ENCODE results near the gene CNTNAP5. TPM values are rescaled to one million over a fixed set of nuclear protein-coding genes. Genes with fewer than 3 reads are reported as not detected.

The CNTNAP5 gene
- total and polyA plus RNA-seq, 4 donors: not detected

DNA sequence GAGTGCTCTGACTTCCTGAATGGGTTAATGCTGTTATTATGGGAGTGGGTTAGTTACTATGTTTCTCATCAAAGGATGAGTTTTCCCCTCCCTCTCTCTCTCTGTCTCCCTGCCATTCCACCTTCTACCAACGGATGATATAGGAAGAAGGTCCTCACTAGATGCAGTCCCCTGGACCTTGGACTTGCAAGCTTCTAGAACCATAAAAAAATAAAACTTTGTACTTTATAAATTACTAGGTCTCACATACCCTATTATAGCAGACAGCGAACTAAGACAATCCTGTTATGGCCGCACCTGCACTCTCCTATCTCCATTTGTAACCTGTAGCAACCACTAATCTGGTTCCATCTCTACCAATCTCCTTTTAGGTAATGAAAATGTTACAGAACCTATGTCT, 564.9 kb downstream of the CNTNAP5 start:
- DNase-seq (ENCODE audit: low spot score): no peak
- Histone ChIP-seq H3K27me3 (ENCODE audit: control insufficient read depth in 4 of 4, insufficient read depth in 4 of 4, low read length in 3 of 4) (no peaks in the 10 kb centered on the region), H3K4me3 (ENCODE audit: low read depth in 1 of 3, low read length in 3 of 3) (no peak overlapping the region), H3K9ac (ENCODE audit: low read depth in 1 of 2, low read length in 2 of 2) (no peak overlapping the region), H3K36me3 (ENCODE audit: control insufficient read depth in 4 of 4, insufficient read depth in 3 of 4, low read depth in 1 of 4, low read length in 3 of 4) (no peaks in the 10 kb centered on the region), H3K27ac (ENCODE audit: low read depth in 1 of 2, low read length in 2 of 2) (no peak overlapping the region), H3K9me3 (ENCODE audit: control insufficient read depth in 4 of 4, low read length in 3 of 4) (no peaks in the 10 kb centered on the region), H3K4me1 (ENCODE audit: control insufficient read depth in 4 of 4, insufficient read depth in 4 of 4, low read length in 3 of 4) (no peaks in the 10 kb centered on the region)
- WGBS: 85% methylated on average over 3 of the region's 3 CpGs
- TF ChIP-seq HNF4A (conservative IDR thresholded peaks at IDR 0.05): no peak
- no peak for TF ChIP-seq MAX (IDR thresholded peaks at IDR 0.05)
- TF ChIP-seq, protein P1, sequence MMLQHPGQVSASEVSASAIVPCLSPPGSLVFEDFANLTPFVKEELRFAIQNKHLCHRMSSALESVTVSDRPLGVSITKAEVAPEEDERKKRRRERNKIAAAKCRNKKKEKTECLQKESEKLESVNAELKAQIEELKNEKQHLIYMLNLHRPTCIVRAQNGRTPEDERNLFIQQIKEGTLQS (IDR thresholded peaks at IDR 0.05): no peak
- no peak for TF ChIP-seq HNF4G (IDR thresholded peaks at IDR 0.05)
- no peak for TF ChIP-seq NR2F2 (IDR thresholded peaks at IDR 0.05)
- no peak for TF ChIP-seq FOXA1 (IDR thresholded peaks at IDR 0.05)
- no peak for TF ChIP-seq FOXA2 (IDR thresholded peaks at IDR 0.05)
- TF ChIP-seq EGR1 (IDR thresholded peaks at IDR 0.05; ENCODE audit: low read depth in 2 of 2): no peak
- no peak for TF ChIP-seq JUND (IDR thresholded peaks at IDR 0.05)
- TF ChIP-seq, protein P2, sequence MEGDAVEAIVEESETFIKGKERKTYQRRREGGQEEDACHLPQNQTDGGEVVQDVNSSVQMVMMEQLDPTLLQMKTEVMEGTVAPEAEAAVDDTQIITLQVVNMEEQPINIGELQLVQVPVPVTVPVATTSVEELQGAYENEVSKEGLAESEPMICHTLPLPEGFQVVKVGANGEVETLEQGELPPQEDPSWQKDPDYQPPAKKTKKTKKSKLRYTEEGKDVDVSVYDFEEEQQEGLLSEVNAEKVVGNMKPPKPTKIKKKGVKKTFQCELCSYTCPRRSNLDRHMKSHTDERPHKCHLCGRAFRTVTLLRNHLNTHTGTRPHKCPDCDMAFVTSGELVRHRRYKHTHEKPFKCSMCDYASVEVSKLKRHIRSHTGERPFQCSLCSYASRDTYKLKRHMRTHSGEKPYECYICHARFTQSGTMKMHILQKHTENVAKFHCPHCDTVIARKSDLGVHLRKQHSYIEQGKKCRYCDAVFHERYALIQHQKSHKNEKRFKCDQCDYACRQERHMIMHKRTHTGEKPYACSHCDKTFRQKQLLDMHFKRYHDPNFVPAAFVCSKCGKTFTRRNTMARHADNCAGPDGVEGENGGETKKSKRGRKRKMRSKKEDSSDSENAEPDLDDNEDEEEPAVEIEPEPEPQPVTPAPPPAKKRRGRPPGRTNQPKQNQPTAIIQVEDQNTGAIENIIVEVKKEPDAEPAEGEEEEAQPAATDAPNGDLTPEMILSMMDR (IDR thresholded peaks at IDR 0.05; ENCODE audit: low read depth, low read length, missing input control): no peak
- TF ChIP-seq YY1 (IDR thresholded peaks at IDR 0.05): no peak
- TF ChIP-seq SP1 (IDR thresholded peaks at IDR 0.05): no peak
- no peak for TF ChIP-seq RAD21 (IDR thresholded peaks at IDR 0.05)

DNA sequence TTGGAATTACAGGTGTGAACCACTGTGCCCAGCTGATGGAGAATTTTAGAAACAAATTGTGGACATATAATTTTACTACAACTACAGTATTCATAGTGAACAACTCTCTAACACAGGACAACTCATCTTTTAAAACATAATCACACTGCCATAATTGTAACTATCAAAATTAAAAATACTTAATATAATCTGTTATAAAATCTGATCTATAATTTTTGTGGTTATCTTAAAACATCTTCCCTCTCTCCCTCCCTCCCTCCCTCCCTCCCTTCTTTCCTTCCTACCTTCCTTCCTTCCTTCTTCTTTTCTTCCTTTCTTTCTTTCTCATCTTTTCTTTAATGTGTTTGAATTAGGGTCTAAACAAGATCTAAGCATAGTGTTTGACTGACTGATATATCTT, 577.7 kb downstream of the CNTNAP5 start:
- no peaks in the 10 kb centered on the region for H3K4me1 ChIP-seq (ENCODE audit: control insufficient read depth in 4 of 4, insufficient read depth in 4 of 4, low read length in 3 of 4)
- no peak for DNase-seq (ENCODE audit: low spot score)
- no peak overlapping the region for H3K4me3 ChIP-seq (ENCODE audit: low read depth in 1 of 3, low read length in 3 of 3)
- H3K9ac ChIP-seq (ENCODE audit: low read depth in 1 of 2, low read length in 2 of 2): no peak overlapping the region
- H3K36me3 ChIP-seq (ENCODE audit: control insufficient read depth in 4 of 4, insufficient read depth in 3 of 4, low read depth in 1 of 4, low read length in 3 of 4): no peaks in the 10 kb centered on the region
- H3K9me3 ChIP-seq (ENCODE audit: control insufficient read depth in 4 of 4, low read length in 3 of 4): no peaks in the 10 kb centered on the region
- no peaks in the 10 kb centered on the region for H3K27me3 ChIP-seq (ENCODE audit: control insufficient read depth in 4 of 4, insufficient read depth in 4 of 4, low read length in 3 of 4)
- no peak overlapping the region for H3K27ac ChIP-seq (ENCODE audit: low read depth in 1 of 2, low read length in 2 of 2)
- TF ChIP-seq GABPA (IDR thresholded peaks at IDR 0.05 in 1 of 2, conservative IDR thresholded peaks at IDR 0.05 in 1 of 2) (no peak), YY1 (IDR thresholded peaks at IDR 0.05) (no peak), RXRA (IDR thresholded peaks at IDR 0.05) (no peak), JUND (IDR thresholded peaks at IDR 0.05) (no peak), RAD21 (IDR thresholded peaks at IDR 0.05) (no peak), FOXA1 (IDR thresholded peaks at IDR 0.05) (no peak), EGR1 (IDR thresholded peaks at IDR 0.05; ENCODE audit: low read depth in 2 of 2) (no peak), HNF4A (conservative IDR thresholded peaks at IDR 0.05) (no peak), TAF1 (conservative IDR thresholded peaks at IDR 0.05) (no peak), SP1 (IDR thresholded peaks at IDR 0.05) (no peak), HNF4G (IDR thresholded peaks at IDR 0.05) (no peak), FOXA2 (IDR thresholded peaks at IDR 0.05) (no peak), MAX (IDR thresholded peaks at IDR 0.05) (no peak)
- TF ChIP-seq, protein P3, sequence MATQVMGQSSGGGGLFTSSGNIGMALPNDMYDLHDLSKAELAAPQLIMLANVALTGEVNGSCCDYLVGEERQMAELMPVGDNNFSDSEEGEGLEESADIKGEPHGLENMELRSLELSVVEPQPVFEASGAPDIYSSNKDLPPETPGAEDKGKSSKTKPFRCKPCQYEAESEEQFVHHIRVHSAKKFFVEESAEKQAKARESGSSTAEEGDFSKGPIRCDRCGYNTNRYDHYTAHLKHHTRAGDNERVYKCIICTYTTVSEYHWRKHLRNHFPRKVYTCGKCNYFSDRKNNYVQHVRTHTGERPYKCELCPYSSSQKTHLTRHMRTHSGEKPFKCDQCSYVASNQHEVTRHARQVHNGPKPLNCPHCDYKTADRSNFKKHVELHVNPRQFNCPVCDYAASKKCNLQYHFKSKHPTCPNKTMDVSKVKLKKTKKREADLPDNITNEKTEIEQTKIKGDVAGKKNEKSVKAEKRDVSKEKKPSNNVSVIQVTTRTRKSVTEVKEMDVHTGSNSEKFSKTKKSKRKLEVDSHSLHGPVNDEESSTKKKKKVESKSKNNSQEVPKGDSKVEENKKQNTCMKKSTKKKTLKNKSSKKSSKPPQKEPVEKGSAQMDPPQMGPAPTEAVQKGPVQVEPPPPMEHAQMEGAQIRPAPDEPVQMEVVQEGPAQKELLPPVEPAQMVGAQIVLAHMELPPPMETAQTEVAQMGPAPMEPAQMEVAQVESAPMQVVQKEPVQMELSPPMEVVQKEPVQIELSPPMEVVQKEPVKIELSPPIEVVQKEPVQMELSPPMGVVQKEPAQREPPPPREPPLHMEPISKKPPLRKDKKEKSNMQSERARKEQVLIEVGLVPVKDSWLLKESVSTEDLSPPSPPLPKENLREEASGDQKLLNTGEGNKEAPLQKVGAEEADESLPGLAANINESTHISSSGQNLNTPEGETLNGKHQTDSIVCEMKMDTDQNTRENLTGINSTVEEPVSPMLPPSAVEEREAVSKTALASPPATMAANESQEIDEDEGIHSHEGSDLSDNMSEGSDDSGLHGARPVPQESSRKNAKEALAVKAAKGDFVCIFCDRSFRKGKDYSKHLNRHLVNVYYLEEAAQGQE (IDR thresholded peaks at IDR 0.05): no peak
- TF ChIP-seq, protein P4, sequence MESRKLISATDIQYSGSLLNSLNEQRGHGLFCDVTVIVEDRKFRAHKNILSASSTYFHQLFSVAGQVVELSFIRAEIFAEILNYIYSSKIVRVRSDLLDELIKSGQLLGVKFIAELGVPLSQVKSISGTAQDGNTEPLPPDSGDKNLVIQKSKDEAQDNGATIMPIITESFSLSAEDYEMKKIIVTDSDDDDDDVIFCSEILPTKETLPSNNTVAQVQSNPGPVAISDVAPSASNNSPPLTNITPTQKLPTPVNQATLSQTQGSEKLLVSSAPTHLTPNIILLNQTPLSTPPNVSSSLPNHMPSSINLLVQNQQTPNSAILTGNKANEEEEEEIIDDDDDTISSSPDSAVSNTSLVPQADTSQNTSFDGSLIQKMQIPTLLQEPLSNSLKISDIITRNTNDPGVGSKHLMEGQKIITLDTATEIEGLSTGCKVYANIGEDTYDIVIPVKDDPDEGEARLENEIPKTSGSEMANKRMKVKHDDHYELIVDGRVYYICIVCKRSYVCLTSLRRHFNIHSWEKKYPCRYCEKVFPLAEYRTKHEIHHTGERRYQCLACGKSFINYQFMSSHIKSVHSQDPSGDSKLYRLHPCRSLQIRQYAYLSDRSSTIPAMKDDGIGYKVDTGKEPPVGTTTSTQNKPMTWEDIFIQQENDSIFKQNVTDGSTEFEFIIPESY (IDR thresholded peaks at IDR 0.05): no peak
- TF ChIP-seq, protein P1 (IDR thresholded peaks at IDR 0.05): no peak
- TF ChIP-seq, protein P2 (IDR thresholded peaks at IDR 0.05; ENCODE audit: low read depth, low read length, missing input control): no peak
